Naive B cell (primary cell): ENCODE results near the gene MAP3K13. TPM values are rescaled to one million over a fixed set of nuclear protein-coding genes. Genes with fewer than 3 reads are reported as not detected.

Experiments used
- ATAC-seq, 2 donors: fragments of 150-1000 bp; cut with Tn5 transposase; 2 replicates each; pipeline ENCODE4 v1.10.0; 2021; ENCODE audit warnings: low read depth in 2 of 2, mild to moderate bottlenecking in 2 of 2, moderate library complexity in 2 of 2
- DNase-seq: peaks from one replicate; pipeline ENCODE4 v3.0.0; 2022
- H3K27ac Mint-ChIP-seq, 6 donors: one replicate each; pipeline ENCODE4 v1.8.0; 2020 to 2022; ENCODE audit warnings: mild to moderate bottlenecking in 6 of 6, mixed read lengths in 6 of 6, moderate library complexity in 5 of 6, inconsistent platforms in 2 of 6
- H3K27me3 Mint-ChIP-seq, 3 donors: one replicate each; pipeline ENCODE4 v1.8.0; 2021 to 2022; ENCODE audit warnings: mixed read lengths in 3 of 3, mild to moderate bottlenecking in 1 of 3
- H3K36me3 Mint-ChIP-seq, 2 donors: one replicate each; pipeline ENCODE4 v1.8.0; 2020 to 2022; ENCODE audit warnings: mixed read lengths in 2 of 2, inconsistent platforms in 1 of 2, mild to moderate bottlenecking in 1 of 2
- H3K4me1 Mint-ChIP-seq, 3 donors: one replicate each; pipeline ENCODE4 v1.8.0; 2020 to 2022; ENCODE audit warnings: mixed read lengths in 3 of 3, inconsistent platforms in 1 of 3, mild to moderate bottlenecking in 1 of 3, moderate library complexity in 1 of 3
- H3K4me3 Mint-ChIP-seq, 8 donors: one replicate each; pipeline ENCODE4 v1.8.0; 2020 to 2022; ENCODE audit warnings: mild to moderate bottlenecking in 8 of 8, mixed read lengths in 8 of 8, moderate library complexity in 8 of 8, inconsistent platforms in 2 of 8
- H3K9me3 Mint-ChIP-seq, 7 donors: one replicate each; pipeline ENCODE4 v1.8.0; 2020 to 2022; ENCODE audit warnings: mixed read lengths in 7 of 7, mild to moderate bottlenecking in 5 of 7, inconsistent platforms in 2 of 7, moderate library complexity in 1 of 7
- polyA plus RNA-seq, 6 donors: library from polyadenylated mRNA; unstranded; fragments of 300-500 nt; fragmentation: Illumina TruSeq; gene quantifications; one replicate each; pipeline ENCODE4 v1.2.3, GENCODE V29; 2021; ENCODE audit warnings: low read depth in 6 of 6

The MAP3K13 gene
- polyA plus RNA-seq, 6 donors from 2014 or later, result 39.9 to 64.9 (median 57.6) TPM

- Mint-ChIP-seq H3K4me1 (peaks cover 0 to 26% (median 20%) of the 10 kb centered on the region in 3 donors), H3K4me3 (peak within 1 kb of the TSS; percentile 89 to 97 (median 94)), H3K36me3 (peaks cover 6 to 17% of the 10 kb centered on the region in 2 donors), H3K9me3 (peaks cover 0 to 3% (median 0%) of the 10 kb centered on the region in 7 donors), H3K27me3 (peaks cover 0 to 11% (median 0%) of the 10 kb centered on the region in 3 donors), H3K27ac (peak within 1 kb of the TSS; percentile 44 to 96 (median 90))
- ATAC-seq, result peak; percentile 95 to 96
- peak; percentile 84 for DNase-seq
Observed at GRCh38 chr3:185498503-185499396, 135.8 kb downstream of the MAP3K13 start, which contains the start of gene TMEM41A. TMEM41A (minus strand) TSS chr3:185499035; CDS start chr3:185498961, 74 bp downstream.

DNA sequence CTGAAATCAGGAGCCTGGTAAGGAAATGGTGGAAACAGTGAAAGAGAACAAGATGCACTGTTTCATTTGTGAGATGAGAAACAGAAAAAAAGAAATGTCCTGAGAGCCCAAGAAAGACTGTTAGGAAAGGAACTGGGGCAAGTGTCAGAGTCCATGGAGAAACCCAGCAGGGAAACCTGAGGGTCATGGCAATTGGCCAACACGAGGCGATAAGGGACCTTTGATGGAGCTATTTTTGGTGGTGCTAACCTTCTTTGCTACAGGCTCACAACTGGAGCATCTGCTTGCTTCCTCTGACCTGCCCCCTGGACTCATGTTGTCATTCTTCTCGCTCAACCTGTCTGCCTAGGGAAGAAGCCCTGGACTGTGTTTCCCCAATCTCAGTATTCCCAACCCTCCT lies 140.1 kb downstream of the MAP3K13 start:
- peaks cover 0 to 3% (median 0%) of the 10 kb centered on the region in 7 donors for H3K9me3 Mint-ChIP-seq
- peak overlapping the region in 1 of 6 donors; percentile 42 for H3K27ac Mint-ChIP-seq
- H3K27me3 Mint-ChIP-seq, result peaks cover 4 to 25% (median 7%) of the 10 kb centered on the region in 3 donors
- H3K4me1 Mint-ChIP-seq, result peaks cover 0 to 11% (median 6%) of the 10 kb centered on the region in 3 donors
- no peak for ATAC-seq
- H3K36me3 Mint-ChIP-seq, result no peaks in the 10 kb centered on the region
- DNase-seq, result no peak
- no peak overlapping the region for H3K4me3 Mint-ChIP-seq

- Mint-ChIP-seq H3K27me3 (peaks cover 4 to 25% (median 7%) of the 10 kb centered on the region in 3 donors), H3K4me1 (peaks cover 0 to 7% (median 1%) of the 10 kb centered on the region in 3 donors), H3K27ac (no peak overlapping the region), H3K9me3 (peaks cover 0 to 3% (median 0%) of the 10 kb centered on the region in 7 donors), H3K36me3 (no peaks in the 10 kb centered on the region), H3K4me3 (no peak overlapping the region)
- DNase-seq (no peak), ATAC-seq (no peak)
Observed at GRCh38 chr3:185503521-185503920, 140.6 kb downstream of the MAP3K13 start.

- ATAC-seq, result no peak
- H3K4me3 Mint-ChIP-seq, result no peak overlapping the region
- H3K9me3 Mint-ChIP-seq, result no peaks in the 10 kb centered on the region
- H3K4me1 Mint-ChIP-seq, result peaks cover 0 to 1% (median 0%) of the 10 kb centered on the region in 3 donors
- DNase-seq, result no peak
- H3K27me3 Mint-ChIP-seq, result peaks cover 4 to 25% (median 7%) of the 10 kb centered on the region in 3 donors
- H3K27ac Mint-ChIP-seq, result no peak overlapping the region
- H3K36me3 Mint-ChIP-seq, result no peaks in the 10 kb centered on the region
Observed at GRCh38 chr3:185504636-185505035, 141.7 kb downstream of the MAP3K13 start.

- H3K9me3 Mint-ChIP-seq, result no peaks in the 10 kb centered on the region
- H3K27ac Mint-ChIP-seq, result no peak overlapping the region
- H3K36me3 Mint-ChIP-seq, result no peaks in the 10 kb centered on the region
- H3K4me3 Mint-ChIP-seq, result no peak overlapping the region
- H3K27me3 Mint-ChIP-seq, result peaks cover 8 to 28% (median 15%) of the 10 kb centered on the region in 3 donors
- ATAC-seq, result no peak
- H3K4me1 Mint-ChIP-seq, result no peaks in the 10 kb centered on the region
- no peak for DNase-seq
Observed at GRCh38 chr3:185507883-185508282, 144.9 kb downstream of the MAP3K13 start.

DNA sequence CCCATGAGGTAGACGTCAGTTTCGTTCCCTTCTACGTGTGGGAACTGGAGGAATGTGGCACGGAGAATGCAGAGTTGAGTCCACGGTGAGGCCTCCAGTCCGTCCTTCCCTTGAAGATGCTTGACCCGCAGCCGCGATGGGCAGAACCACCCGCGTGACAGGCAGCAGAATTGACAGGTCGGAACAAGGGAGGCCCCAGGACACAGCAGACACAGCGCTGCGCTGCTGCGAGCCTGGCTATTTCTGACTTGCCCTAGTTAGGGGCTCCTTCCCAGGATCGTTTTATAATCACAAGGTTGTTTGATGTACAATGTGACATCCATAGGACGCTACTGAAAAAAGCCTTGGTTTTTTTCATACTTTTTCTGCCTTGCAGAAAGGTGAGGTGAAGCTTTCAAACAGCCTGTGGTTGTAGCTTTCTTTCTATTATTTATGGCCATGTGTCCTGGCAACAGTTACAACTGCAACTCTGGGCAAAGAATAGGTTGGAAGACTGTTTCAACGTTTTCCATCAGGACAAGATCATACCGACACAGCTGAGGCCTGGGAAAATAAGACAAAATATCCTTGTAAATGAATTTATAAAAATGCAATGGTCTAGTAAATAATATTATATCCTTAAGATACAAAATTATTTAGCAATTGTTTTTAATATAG lies 145.5 kb downstream of the MAP3K13 start:
- no peak for DNase-seq
- Mint-ChIP-seq H3K27me3 (peaks cover 10 to 26% (median 19%) of the 10 kb centered on the region in 3 donors), H3K4me1 (no peaks in the 10 kb centered on the region), H3K9me3 (no peaks in the 10 kb centered on the region), H3K36me3 (no peaks in the 10 kb centered on the region), H3K27ac (no peak overlapping the region), H3K4me3 (no peak overlapping the region)
- ATAC-seq, result no peak

DNA sequence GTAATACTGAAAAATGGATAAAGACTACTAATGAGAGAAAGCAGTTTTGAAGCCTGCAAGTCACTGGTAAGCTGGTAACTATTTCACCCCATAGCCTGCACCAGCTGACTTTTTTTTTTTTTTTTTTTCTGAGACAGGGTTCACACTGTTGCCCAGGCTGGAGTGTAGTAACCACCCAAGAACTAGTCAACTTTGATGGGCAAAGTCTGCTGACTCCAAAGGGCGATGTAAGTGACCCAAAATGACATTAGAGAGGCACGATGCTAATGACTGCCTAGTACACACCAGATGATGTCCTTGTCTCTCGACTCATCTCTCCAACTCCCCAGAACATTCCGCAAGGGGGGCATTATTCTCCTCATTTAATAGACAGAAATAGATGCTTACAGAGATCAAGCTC lies 148.8 kb downstream of the MAP3K13 start:
- no peak for ATAC-seq
- Mint-ChIP-seq H3K36me3 (no peaks in the 10 kb centered on the region), H3K4me1 (no peaks in the 10 kb centered on the region), H3K27ac (no peak overlapping the region), H3K27me3 (peaks cover 17 to 23% (median 21%) of the 10 kb centered on the region in 3 donors), H3K4me3 (no peak overlapping the region), H3K9me3 (peaks cover 0 to 2% (median 0%) of the 10 kb centered on the region in 7 donors)
- DNase-seq, result no peak

GRCh38 chr3:185517387-185518130 lies 154.6 kb downstream of the MAP3K13 start:
- DNase-seq, result no peak
- H3K9me3 Mint-ChIP-seq, result peaks cover 0 to 2% (median 0%) of the 10 kb centered on the region in 7 donors
- H3K4me1 Mint-ChIP-seq, result no peaks in the 10 kb centered on the region
- no peak overlapping the region for H3K4me3 Mint-ChIP-seq
- no peak overlapping the region for H3K27ac Mint-ChIP-seq
- no peaks in the 10 kb centered on the region for H3K36me3 Mint-ChIP-seq
- no peak for ATAC-seq
- peaks cover 24 to 32% (median 28%) of the 10 kb centered on the region in 3 donors for H3K27me3 Mint-ChIP-seq

- DNase-seq, result no peak
- no peaks in the 10 kb centered on the region for H3K36me3 Mint-ChIP-seq
- H3K9me3 Mint-ChIP-seq, result peaks cover 0 to 2% (median 0%) of the 10 kb centered on the region in 7 donors
- no peak overlapping the region for H3K4me3 Mint-ChIP-seq
- peaks cover 17 to 24% (median 24%) of the 10 kb centered on the region in 3 donors for H3K27me3 Mint-ChIP-seq
- no peaks in the 10 kb centered on the region for H3K4me1 Mint-ChIP-seq
- no peak overlapping the region for H3K27ac Mint-ChIP-seq
- no peak for ATAC-seq
Observed at GRCh38 chr3:185519021-185519420, 156.1 kb downstream of the MAP3K13 start.

- H3K27ac Mint-ChIP-seq, result no peak overlapping the region
- DNase-seq (no peak), ATAC-seq (no peak)
- H3K4me1 Mint-ChIP-seq, result no peaks in the 10 kb centered on the region
- peaks cover 19 to 36% (median 25%) of the 10 kb centered on the region in 3 donors for H3K27me3 Mint-ChIP-seq
- no peaks in the 10 kb centered on the region for H3K9me3 Mint-ChIP-seq
- H3K4me3 Mint-ChIP-seq, result no peak overlapping the region
- H3K36me3 Mint-ChIP-seq, result no peaks in the 10 kb centered on the region
Observed at GRCh38 chr3:185521349-185522138, 158.6 kb downstream of the MAP3K13 start.

DNA sequence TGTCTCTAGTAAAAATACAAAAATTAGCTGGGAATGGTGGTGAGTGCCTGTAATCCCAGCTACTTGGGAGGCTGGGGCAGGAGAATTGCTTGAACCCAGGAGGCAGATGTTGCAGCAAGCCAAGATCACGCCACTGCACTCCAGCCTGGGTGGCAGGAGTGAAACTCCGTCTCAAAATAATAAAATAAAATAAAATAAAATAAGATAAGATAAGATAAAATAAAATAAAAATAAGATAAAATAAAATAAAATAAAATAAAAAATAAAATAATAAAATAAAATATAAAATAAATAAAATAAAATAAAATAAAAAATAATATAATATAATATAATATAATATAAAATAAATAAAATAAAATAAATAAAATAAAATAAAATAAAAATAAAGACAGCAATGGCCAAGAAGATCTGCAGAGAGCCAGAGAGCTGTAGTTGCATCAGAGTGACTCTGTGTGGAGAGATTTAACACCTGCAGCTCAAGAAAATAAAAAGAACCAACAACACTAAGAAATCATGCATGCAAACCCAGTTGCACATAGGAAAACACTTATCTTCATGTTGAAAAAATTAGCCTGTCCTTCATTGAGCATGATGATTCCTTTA lies 163.5 kb downstream of the MAP3K13 start:
- H3K36me3 Mint-ChIP-seq, result no peaks in the 10 kb centered on the region
- H3K27me3 Mint-ChIP-seq, result peaks cover 21 to 38% (median 33%) of the 10 kb centered on the region in 3 donors
- no peak overlapping the region for H3K27ac Mint-ChIP-seq
- no peak for ATAC-seq
- H3K9me3 Mint-ChIP-seq, result no peaks in the 10 kb centered on the region
- no peaks in the 10 kb centered on the region for H3K4me1 Mint-ChIP-seq
- H3K4me3 Mint-ChIP-seq, result no peak overlapping the region
- DNase-seq, result no peak

DNA sequence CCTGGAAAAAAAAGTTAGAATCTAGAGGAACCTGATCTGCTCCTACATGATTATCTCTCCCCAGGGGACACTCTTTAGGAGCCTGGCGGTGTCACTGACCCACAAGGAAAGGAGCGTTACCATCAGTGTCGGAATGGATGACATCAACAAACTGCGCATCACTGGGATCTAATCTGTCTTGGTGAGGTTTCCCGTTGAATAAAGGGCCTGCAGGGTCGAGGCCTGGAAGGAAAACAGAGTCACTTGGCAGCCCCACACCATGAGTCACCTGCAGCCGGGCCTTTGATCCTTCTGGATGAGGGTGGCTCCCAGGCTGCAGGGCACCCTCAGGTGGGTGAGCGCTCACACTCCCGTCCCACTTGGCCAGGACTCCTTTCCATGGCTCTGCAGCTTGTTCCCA lies 164.4 kb downstream of the MAP3K13 start:
- Mint-ChIP-seq H3K27ac (no peak overlapping the region), H3K4me1 (no peaks in the 10 kb centered on the region), H3K27me3 (peaks cover 21 to 33% (median 28%) of the 10 kb centered on the region in 3 donors), H3K36me3 (no peaks in the 10 kb centered on the region), H3K4me3 (no peak overlapping the region), H3K9me3 (no peaks in the 10 kb centered on the region)
- ATAC-seq, result no peak
- no peak for DNase-seq
